Thoracic aorta (tissue), 2 donors: ENCODE results near the gene VWA3A. TPM values are rescaled to one million over a fixed set of nuclear protein-coding genes. Genes with fewer than 3 reads are reported as not detected.
"Not testable (repeated sequence)": the region's sequence is repeated elsewhere in the genome, so short reads cannot be mapped to it uniquely, and the experiment has no call there.

Experiments
- ATAC-seq: fragments of 150-250 bp; one replicate; pipeline ENCODE4 v1.8.0; 2017; ENCODE audit warnings: low read depth; ENCODE audit not compliant: insufficient number of reproducible peaks, low FRiP score
- DNase-seq: peaks from one replicate; pipeline ENCODE4 v3.0.0-alpha.2; 2020; ENCODE audit warnings: low spot score
- H3K27ac ChIP-seq, 2 donors: fragments of 200-600 bp; sonication (generic); 1 replicate in 1 of 2; 2 replicates in 1 of 2; pipeline ENCODE4 v1.5.1; 2016; ENCODE audit warnings: mild to moderate bottlenecking in 2 of 2, moderate library complexity in 2 of 2
- H3K27me3 ChIP-seq: fragments of 200-600 bp; sonication (generic); replicated peaks from 2 replicates; pipeline ENCODE4 v1.6.0; 2016; ENCODE audit warnings: mild to moderate bottlenecking; ENCODE audit not compliant: insufficient read depth
- H3K36me3 ChIP-seq: fragments of 200-600 bp; sonication (generic); one replicate; pipeline ENCODE4 v1.5.1; 2016
- H3K4me1 ChIP-seq, 2 donors: fragments of 200-600 bp; sonication (generic); 1 replicate in 1 of 2; 2 replicates in 1 of 2; pipeline versions ENCODE4 v1.5.1 to v1.6.0; 2016; ENCODE audit warnings: low read depth in 2 of 2, mild to moderate bottlenecking in 1 of 2; ENCODE audit not compliant: control insufficient read depth in 1 of 2
- H3K4me3 ChIP-seq: fragments of 200-600 bp; sonication (generic); 2 replicates; pipeline ENCODE4 v1.5.1; 2016; ENCODE audit warnings: mild to moderate bottlenecking
- H3K9me3 ChIP-seq: fragments of 200-600 bp; sonication (generic); 2 replicates; pipeline ENCODE4 v1.5.1; 2016
- CTCF ChIP-seq: fragments of 200-600 bp; sonication (generic); IDR thresholded peaks from one replicate; pipeline ENCODE4 v1.5.1; 2019; ENCODE audit warnings: antibody characterized with exemption
- total RNA-seq, 2 donors: library from RNA; depleted of rRNA; stranded (reverse); fragments of >200 nt; gene quantifications; one replicate each; pipeline versions ENCODE4 v1.1.0 to v1.2.3, GENCODE V29; 2016

VWA3A gene
- 1 to 10 TPM in 1 of 2 donors, not detected in 1; 2.3 TPM for total RNA-seq

- Histone ChIP-seq H3K27me3 (no peaks in the 10 kb centered on the region), H3K27ac (no peak within 1 kb of the TSS)
- ATAC-seq, result no peak
Observed at GRCh38 chr16:22092143-22092933, at the start of gene VWA3A. TSS of gene VWA3A (plus strand) at chr16:22092541. CDS start at chr16:22092638, 97 bp downstream.

GRCh38 chr16:22043882-22044281 lies 48.5 kb upstream of the VWA3A start:
- not testable (repeated sequence) for DNase-seq, H3K27ac ChIP-seq, H3K4me1 ChIP-seq, H3K4me3 ChIP-seq, H3K27me3 ChIP-seq, ATAC-seq, H3K36me3 ChIP-seq, H3K9me3 ChIP-seq

More at GRCh38 chr16:22092143-22092933, at the start of gene VWA3A:
- Histone ChIP-seq H3K9me3 (no peaks in the 10 kb centered on the region), H3K4me1 (no peaks in the 10 kb centered on the region), H3K36me3 (no peaks in the 10 kb centered on the region), H3K4me3 (no peak within 1 kb of the TSS)
- no peak for TF ChIP-seq CTCF
- DNase-seq, result no peak

- H3K9me3 ChIP-seq, H3K36me3 ChIP-seq, DNase-seq, H3K4me1 ChIP-seq, H3K27ac ChIP-seq, H3K27me3 ChIP-seq, ATAC-seq, H3K4me3 ChIP-seq: not testable (repeated sequence)
Observed at GRCh38 chr16:22045888-22046287, 46.5 kb upstream of the VWA3A start.

- Histone ChIP-seq H3K36me3 (no peaks in the 10 kb centered on the region), H3K27me3 (no peaks in the 10 kb centered on the region), H3K9me3 (no peaks in the 10 kb centered on the region), H3K4me3 (no peak overlapping the region), H3K27ac (no peak overlapping the region), H3K4me1 (no peaks in the 10 kb centered on the region)
- TF ChIP-seq CTCF, result no peak
- DNase-seq (no peak), ATAC-seq (no peak)
Observed at GRCh38 chr16:22050963-22051362, 41.4 kb upstream of the VWA3A start.

- no peak overlapping the region for H3K27ac ChIP-seq
- H3K4me3 ChIP-seq, result no peak overlapping the region
- no peak for TF ChIP-seq CTCF
- ATAC-seq (no peak), DNase-seq (no peak)
- no peaks in the 10 kb centered on the region for H3K36me3 ChIP-seq
- no peaks in the 10 kb centered on the region for H3K9me3 ChIP-seq
- no peaks in the 10 kb centered on the region for H3K4me1 ChIP-seq
- H3K27me3 ChIP-seq, result no peaks in the 10 kb centered on the region
Observed at GRCh38 chr16:22052980-22053379, 39.4 kb upstream of the VWA3A start.

GRCh38 chr16:22053921-22054341 lies 38.4 kb upstream of the VWA3A start:
- Histone ChIP-seq H3K4me1 (no peaks in the 10 kb centered on the region), H3K36me3 (no peaks in the 10 kb centered on the region), H3K27me3 (no peaks in the 10 kb centered on the region), H3K4me3 (no peak overlapping the region), H3K27ac (no peak overlapping the region), H3K9me3 (no peaks in the 10 kb centered on the region)
- no peak for DNase-seq
- TF ChIP-seq CTCF, result no peak
- no peak for ATAC-seq
